Transverse colon (tissue), 4 donors: ENCODE measurements around the gene IST1.

Source experiments
- CTCF ChIP-seq, 5 experiments: fragments of 200-600 bp in 3 of 5; fragments of 450-650 bp in 2 of 5; sonication (generic) in 3 of 5; IDR thresholded peaks; 1 replicate in 2 of 5; 2 replicates in 3 of 5; pipeline ENCODE4 v1.5.1; 2016 to 2017; ENCODE audit warnings: antibody characterized with exemption in 5 of 5, inconsistent platforms in 3 of 5, mild to moderate bottlenecking in 2 of 5, moderate library complexity in 1 of 5
- POLR2A ChIP-seq: fragments of 450-650 bp; IDR thresholded peaks from one replicate; pipeline ENCODE4 v1.6.1; 2016; ENCODE audit warnings: antibody characterized with exemption, mild to moderate bottlenecking, moderate library complexity
- POLR2AphosphoS5 ChIP-seq, 3 donors: sonication (generic); formaldehyde crosslinking; IDR thresholded peaks; one replicate each; pipeline ENCODE4 v1.6.1; 2016; ENCODE audit warnings: antibody characterized with exemption in 3 of 3

- TF ChIP-seq CTCF (IDR thresholded peaks at IDR 0.05) (no peak), POLR2AphosphoS5 (IDR thresholded peaks at IDR 0.05) (no peak), POLR2A (no peak)
Observed at GRCh38 chr16:71852158-71852557, 43.2 kb upstream of the IST1 start.
